Right lobe of liver (tissue), 4 donors: Measurements from ENCODE around the gene ARL6IP5.

ENCODE experiments used
- POLR2A ChIP-seq: fragments of 450-650 bp; IDR thresholded peaks from one replicate; pipeline ENCODE4 v1.6.1; 2017; ENCODE audit warnings: antibody characterized with exemption, mild to moderate bottlenecking
- TF ChIP-seq, protein P1 (sequence below), 4 donors: fragments of 200-600 bp in 3 of 4; fragments of 450-650 bp in 1 of 4; IDR thresholded peaks; one replicate each; pipeline versions ENCODE4 v1.5.1 to v1.8.0; 2016 to 2022; ENCODE audit warnings: antibody characterized with exemption in 4 of 4, mild to moderate bottlenecking in 2 of 4
- donor health status: DM: no; HTN: no; CAD: no.
- donor health status: DM: no; HTN: no; CAD: no.
- donor health status: DM: no; HTN: yes; CAD: no.

DNA sequence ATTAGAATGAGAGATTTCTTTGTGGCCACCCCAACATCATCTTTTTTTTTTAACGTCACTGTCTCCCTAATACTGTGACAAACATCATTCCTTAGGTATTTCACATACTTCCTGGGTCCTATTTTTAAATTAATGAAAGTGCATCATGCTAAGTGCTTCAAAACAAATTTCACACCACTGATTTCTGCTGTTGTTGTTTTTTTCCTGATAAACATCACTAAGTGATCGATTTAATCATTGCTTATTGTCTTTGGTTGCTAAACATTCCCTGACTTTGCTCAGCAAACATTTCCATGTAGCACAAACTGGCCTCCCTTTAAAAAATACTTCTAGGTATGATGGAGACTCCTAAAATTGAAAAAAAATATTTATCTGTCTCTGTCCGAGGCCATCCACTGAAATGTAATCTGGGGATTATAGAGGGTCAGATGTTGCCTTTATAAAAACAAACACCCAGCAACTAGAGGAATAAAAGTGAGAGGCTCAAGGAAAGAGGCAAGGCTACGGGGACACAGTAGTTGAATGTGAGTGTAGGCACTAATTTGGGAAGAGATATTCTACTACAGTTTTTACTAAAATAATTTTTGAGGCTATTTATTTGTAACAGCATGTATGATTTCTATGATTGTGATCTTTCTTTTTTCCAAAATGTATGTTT is 58.2 kb downstream of the ARL6IP5 start:
- TF ChIP-seq POLR2A = no peak
- TF ChIP-seq, protein P1, sequence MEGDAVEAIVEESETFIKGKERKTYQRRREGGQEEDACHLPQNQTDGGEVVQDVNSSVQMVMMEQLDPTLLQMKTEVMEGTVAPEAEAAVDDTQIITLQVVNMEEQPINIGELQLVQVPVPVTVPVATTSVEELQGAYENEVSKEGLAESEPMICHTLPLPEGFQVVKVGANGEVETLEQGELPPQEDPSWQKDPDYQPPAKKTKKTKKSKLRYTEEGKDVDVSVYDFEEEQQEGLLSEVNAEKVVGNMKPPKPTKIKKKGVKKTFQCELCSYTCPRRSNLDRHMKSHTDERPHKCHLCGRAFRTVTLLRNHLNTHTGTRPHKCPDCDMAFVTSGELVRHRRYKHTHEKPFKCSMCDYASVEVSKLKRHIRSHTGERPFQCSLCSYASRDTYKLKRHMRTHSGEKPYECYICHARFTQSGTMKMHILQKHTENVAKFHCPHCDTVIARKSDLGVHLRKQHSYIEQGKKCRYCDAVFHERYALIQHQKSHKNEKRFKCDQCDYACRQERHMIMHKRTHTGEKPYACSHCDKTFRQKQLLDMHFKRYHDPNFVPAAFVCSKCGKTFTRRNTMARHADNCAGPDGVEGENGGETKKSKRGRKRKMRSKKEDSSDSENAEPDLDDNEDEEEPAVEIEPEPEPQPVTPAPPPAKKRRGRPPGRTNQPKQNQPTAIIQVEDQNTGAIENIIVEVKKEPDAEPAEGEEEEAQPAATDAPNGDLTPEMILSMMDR (IDR thresholded peaks at IDR 0.05) = no peak
